H9 (cell line): ENCODE measurements around the gene PLCB1. TPM values are rescaled to one million over a fixed set of nuclear protein-coding genes. Genes with fewer than 3 reads are reported as not detected.
A peak's percentile ranks its signal among the peaks of the same experiment; 100 is the strongest.

ENCODE experiments used
- DNase-seq: peaks from one replicate; pipeline ENCODE4 v3.0.0-alpha.2; 2017
- H2AFZ ChIP-seq: one replicate; pipeline ENCODE4 v1.6.1; 2013; ENCODE audit warnings: mild to moderate bottlenecking, low read length, control low read depth, moderate library complexity
- H2AK5ac ChIP-seq: 2 replicates; pipeline ENCODE4 v1.6.1; 2013; ENCODE audit warnings: low read length, control low read depth, mixed read lengths; ENCODE audit not compliant: insufficient read length
- H2BK120ac ChIP-seq: one replicate; pipeline ENCODE4 v1.6.1; 2013; ENCODE audit warnings: low read depth, mild to moderate bottlenecking, low read length, control low read depth, inconsistent platforms; ENCODE audit not compliant: poor library complexity, severe bottlenecking
- H2BK12ac ChIP-seq: 2 replicates; pipeline ENCODE4 v1.6.1; 2013; ENCODE audit warnings: low read length, control low read depth, mixed read lengths, low read depth; ENCODE audit not compliant: insufficient read length
- H2BK15ac ChIP-seq: 2 replicates; pipeline ENCODE4 v1.6.1; 2013; ENCODE audit warnings: low read depth, low read length, control low read depth
- H2BK20ac ChIP-seq: one replicate; pipeline ENCODE4 v1.6.1; 2013; ENCODE audit warnings: low read depth, mild to moderate bottlenecking, low read length, control low read depth, inconsistent platforms; ENCODE audit not compliant: poor library complexity, severe bottlenecking
- H2BK5ac ChIP-seq: 2 replicates; pipeline ENCODE4 v1.6.1; 2013; ENCODE audit warnings: low read length, control low read depth, mixed read lengths; ENCODE audit not compliant: insufficient read length
- H3K14ac ChIP-seq: 2 replicates; pipeline ENCODE4 v1.6.1; 2013; ENCODE audit warnings: low read length, control low read depth; ENCODE audit not compliant: insufficient read depth
- H3K18ac ChIP-seq: 2 replicates; pipeline ENCODE4 v1.6.1; 2013; ENCODE audit warnings: low read depth, mild to moderate bottlenecking, mixed read lengths, low read length, control low read depth; ENCODE audit not compliant: insufficient read length
- H3K23ac ChIP-seq: 2 replicates; pipeline ENCODE4 v1.6.1; 2013; ENCODE audit warnings: low read length, control low read depth, mixed read lengths, low read depth; ENCODE audit not compliant: insufficient read length
- H3K23me2 ChIP-seq: 2 replicates; pipeline ENCODE4 v1.6.1; 2013; ENCODE audit warnings: low read depth, mild to moderate bottlenecking, mixed read lengths, low read length, control low read depth; ENCODE audit not compliant: insufficient read length, poor library complexity, severe bottlenecking
- H3K27ac ChIP-seq: 2 replicates; pipeline ENCODE4 v1.5.1; 2013; ENCODE audit warnings: low read length, control low read depth, mixed read lengths, low read depth; ENCODE audit not compliant: insufficient read length
- H3K27me3 ChIP-seq: 2 replicates; pipeline ENCODE4 v1.6.1; 2013; ENCODE audit warnings: low read length, control low read depth, inconsistent platforms; ENCODE audit not compliant: insufficient read depth
- H3K4ac ChIP-seq: 2 replicates; pipeline ENCODE4 v1.6.1; 2013; ENCODE audit warnings: low read depth, mild to moderate bottlenecking, control low read depth, inconsistent platforms, low read length, moderate library complexity
- H3K4me1 ChIP-seq: 2 replicates; pipeline ENCODE4 v1.6.1; 2013; ENCODE audit warnings: low read length, control low read depth, inconsistent platforms; ENCODE audit not compliant: insufficient read depth
- H3K4me2 ChIP-seq: 2 replicates; pipeline ENCODE4 v1.6.1; 2013; ENCODE audit warnings: low read length, control low read depth, mixed read lengths; ENCODE audit not compliant: insufficient read length, insufficient read depth
- H3K56ac ChIP-seq: 2 replicates; pipeline ENCODE4 v1.6.1; 2013; ENCODE audit warnings: low read depth, mild to moderate bottlenecking, mixed read lengths, low read length, control low read depth; ENCODE audit not compliant: insufficient read length
- H3K79me1 ChIP-seq: 2 replicates; pipeline ENCODE4 v1.6.1; 2013; ENCODE audit warnings: low read depth, mild to moderate bottlenecking, moderate library complexity, low read length, control low read depth, inconsistent platforms; ENCODE audit not compliant: insufficient read depth, poor library complexity, severe bottlenecking
- H3K79me2 ChIP-seq: 2 replicates; pipeline ENCODE4 v1.6.1; 2013; ENCODE audit warnings: low read length, control low read depth, inconsistent platforms; ENCODE audit not compliant: insufficient read depth
- H3K9ac ChIP-seq: 2 replicates; pipeline ENCODE4 v1.6.1; 2013; ENCODE audit warnings: low read length, control low read depth, mixed read lengths; ENCODE audit not compliant: insufficient read length; ENCODE audit errors: extremely low read depth
- H3K9me3 ChIP-seq: one replicate; pipeline ENCODE4 v1.6.1; 2013; ENCODE audit warnings: low read depth, low read length, inconsistent platforms; ENCODE audit not compliant: control insufficient read depth
- H3T11ph ChIP-seq: one replicate; pipeline ENCODE4 v1.6.1; 2013; ENCODE audit warnings: mild to moderate bottlenecking, low read length, control low read depth, inconsistent platforms
- H4K20me1 ChIP-seq: one replicate; pipeline ENCODE4 v1.6.1; 2013; ENCODE audit not compliant: control insufficient read depth, insufficient read length, insufficient read depth
- H4K5ac ChIP-seq: 2 replicates; pipeline ENCODE4 v1.6.1; 2013; ENCODE audit warnings: low read depth, mild to moderate bottlenecking, mixed read lengths, low read length, control low read depth; ENCODE audit not compliant: insufficient read length
- H4K8ac ChIP-seq: replicated peaks from 2 replicates; pipeline ENCODE4 v1.6.1; 2013; ENCODE audit warnings: low read length, control low read depth, mixed read lengths, low read depth; ENCODE audit not compliant: insufficient read length
- H4K91ac ChIP-seq: 2 replicates; pipeline ENCODE4 v1.6.1; 2013; ENCODE audit warnings: low read depth, mild to moderate bottlenecking, moderate library complexity, mixed read lengths, low read length, control low read depth; ENCODE audit not compliant: insufficient read length
- H3K27ac Mint-ChIP-seq, 3 experiments: 2 replicates in 2 of 3; 3 replicates in 1 of 3; pipeline ENCODE4 v1.8.0; 2020 to 2021; ENCODE audit warnings: mixed read lengths in 3 of 3, mild to moderate bottlenecking in 1 of 3, moderate library complexity in 1 of 3
- H3K27me3 Mint-ChIP-seq: 2 replicates; pipeline ENCODE4 v1.8.0; 2021; ENCODE audit warnings: low read depth, mild to moderate bottlenecking, moderate library complexity, mixed read lengths
- H3K36me3 Mint-ChIP-seq, 3 experiments: 2 replicates in 2 of 3; 3 replicates in 1 of 3; pipeline ENCODE4 v1.8.0; 2020 to 2021; ENCODE audit warnings: low read depth in 3 of 3, mixed read lengths in 3 of 3; ENCODE audit not compliant: insufficient read depth in 1 of 3
- H3K4me1 Mint-ChIP-seq, 2 experiments: 2 replicates each; pipeline ENCODE4 v1.8.0; 2020; ENCODE audit warnings: mixed read lengths in 2 of 2
- H3K4me3 Mint-ChIP-seq, 2 experiments: 2 replicates in 1 of 2; 3 replicates in 1 of 2; pipeline ENCODE4 v1.8.0; 2020 to 2021; ENCODE audit warnings: mild to moderate bottlenecking in 2 of 2, mixed read lengths in 2 of 2, moderate library complexity in 1 of 2
- H3K9me3 Mint-ChIP-seq, 2 experiments: 2 replicates in 1 of 2; 3 replicates in 1 of 2; pipeline ENCODE4 v1.8.0; 2020; ENCODE audit warnings: mild to moderate bottlenecking in 2 of 2, mixed read lengths in 2 of 2, moderate library complexity in 1 of 2
- WGBS: extraction: QIAGEN DNeasy Blood & Tissue Kit; methylation state at CpG from one replicate; pipeline ENCODE4 v1.1.7; 2013; ENCODE audit warnings: missing lambda C conversion rate, low lambda C conversion rate, mixed read lengths; ENCODE audit not compliant: insufficient read length; ENCODE audit errors: extremely low coverage; 5-methylcytosine and 5-hydroxymethylcytosine counted together
- total RNA-seq: library from RNA; stranded (reverse); gene quantifications from 2 replicates; pipeline ENCODE4 v1.2.1, GENCODE V29; 2021
- TF ChIP-seq, protein P1 (sequence below): fragments of 200-600 bp; sonication (generic); conservative IDR thresholded peaks from 3 replicates; pipeline ENCODE4 v1.8.0; 2021; ENCODE audit warnings: antibody characterized with exemption, mild to moderate bottlenecking

The PLCB1 gene
- total RNA-seq, 1 experiment from 2014 or later = 11.5 TPM

DNA sequence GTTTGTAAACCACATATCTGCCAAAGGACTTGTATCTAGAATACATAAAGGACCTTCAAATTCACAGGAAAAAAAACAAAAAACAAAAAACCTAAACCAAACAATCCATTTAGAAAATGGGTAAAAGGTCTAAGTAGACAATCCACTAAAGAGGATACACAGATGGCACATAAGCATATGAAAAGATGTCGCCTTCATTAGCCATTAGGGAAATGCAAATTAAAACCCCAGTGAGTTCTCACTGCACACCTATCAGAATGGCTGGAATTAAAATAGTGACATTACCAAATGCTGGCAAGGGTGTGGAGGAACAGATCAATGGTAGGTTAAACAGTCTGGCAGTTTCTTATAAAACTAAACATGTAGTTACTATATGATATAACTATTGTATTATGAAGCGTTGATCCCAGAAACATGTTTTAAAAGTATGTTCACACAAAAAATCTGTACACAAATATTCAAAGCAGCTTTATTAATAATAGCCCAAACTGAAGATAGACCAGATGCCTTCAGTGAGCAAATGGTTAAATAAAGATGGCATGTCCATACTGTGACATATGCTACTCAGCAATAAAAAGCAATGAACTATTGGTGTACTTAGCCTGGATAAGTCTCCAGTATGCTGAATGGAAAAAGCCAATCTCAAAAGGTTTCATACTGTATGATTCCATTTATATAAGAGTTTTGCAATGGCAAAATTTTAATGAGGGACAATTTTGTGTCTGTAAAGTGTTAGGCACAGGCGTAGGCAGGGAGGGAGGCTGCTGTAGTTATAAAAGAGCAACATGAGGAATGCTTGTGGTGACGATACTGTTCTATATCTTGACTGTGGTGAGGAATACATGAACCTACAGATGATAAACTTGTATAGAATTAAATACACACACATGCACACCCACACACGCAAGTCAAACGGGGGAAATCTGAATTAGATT lies 43.9 kb downstream of the PLCB1 start:
- Histone ChIP-seq H2BK5ac (no peak overlapping the region), H4K8ac (no peak overlapping the region), H2AFZ (no peak overlapping the region), H2BK20ac (no peak overlapping the region), H3K4me2 (no peak overlapping the region), H3K79me1 (no peaks in the 10 kb centered on the region), H4K5ac (no peak overlapping the region), H3K9me3 (no peaks in the 10 kb centered on the region), H3K23me2 (no peaks in the 10 kb centered on the region), H2BK120ac (no peak overlapping the region), H3K4me1 (no peaks in the 10 kb centered on the region), H3K79me2 (no peaks in the 10 kb centered on the region), H2BK12ac (no peak overlapping the region), H3K18ac (no peak overlapping the region), H3K9ac (no peak overlapping the region), H4K20me1 (no peaks in the 10 kb centered on the region), H3K14ac (no peak overlapping the region), H3K23ac (no peak overlapping the region), H3K27me3 (no peaks in the 10 kb centered on the region), H3K4ac (no peak overlapping the region), H3T11ph (no peak overlapping the region), H2BK15ac (no peak overlapping the region), H2AK5ac (no peak overlapping the region), H4K91ac (no peak overlapping the region), H3K56ac (no peak overlapping the region), H3K27ac (no peak overlapping the region)
- TF ChIP-seq, protein P1, sequence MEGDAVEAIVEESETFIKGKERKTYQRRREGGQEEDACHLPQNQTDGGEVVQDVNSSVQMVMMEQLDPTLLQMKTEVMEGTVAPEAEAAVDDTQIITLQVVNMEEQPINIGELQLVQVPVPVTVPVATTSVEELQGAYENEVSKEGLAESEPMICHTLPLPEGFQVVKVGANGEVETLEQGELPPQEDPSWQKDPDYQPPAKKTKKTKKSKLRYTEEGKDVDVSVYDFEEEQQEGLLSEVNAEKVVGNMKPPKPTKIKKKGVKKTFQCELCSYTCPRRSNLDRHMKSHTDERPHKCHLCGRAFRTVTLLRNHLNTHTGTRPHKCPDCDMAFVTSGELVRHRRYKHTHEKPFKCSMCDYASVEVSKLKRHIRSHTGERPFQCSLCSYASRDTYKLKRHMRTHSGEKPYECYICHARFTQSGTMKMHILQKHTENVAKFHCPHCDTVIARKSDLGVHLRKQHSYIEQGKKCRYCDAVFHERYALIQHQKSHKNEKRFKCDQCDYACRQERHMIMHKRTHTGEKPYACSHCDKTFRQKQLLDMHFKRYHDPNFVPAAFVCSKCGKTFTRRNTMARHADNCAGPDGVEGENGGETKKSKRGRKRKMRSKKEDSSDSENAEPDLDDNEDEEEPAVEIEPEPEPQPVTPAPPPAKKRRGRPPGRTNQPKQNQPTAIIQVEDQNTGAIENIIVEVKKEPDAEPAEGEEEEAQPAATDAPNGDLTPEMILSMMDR = no peak
- Mint-ChIP-seq H3K36me3 (no peaks in the 10 kb centered on the region; a peak in 1 of 7 replicates), H3K27me3 (no peaks in the 10 kb centered on the region), H3K4me1 (peaks cover 5 to 7% of the 10 kb centered on the region in 2 experiments), H3K9me3 (peaks cover 3 to 6% of the 10 kb centered on the region in 2 experiments; a peak in 3 of 5 replicates), H3K27ac (peak overlapping the region in 1 of 3 experiments; percentile 42; a peak in 2 of 7 replicates), H3K4me3 (no peak overlapping the region)
- no peak for DNase-seq
- WGBS = no CpG with 5 or more reads among the region's 6 CpGs
